ENCODE measurements around the gene MEIS2.

MEIS2 gene

DNA sequence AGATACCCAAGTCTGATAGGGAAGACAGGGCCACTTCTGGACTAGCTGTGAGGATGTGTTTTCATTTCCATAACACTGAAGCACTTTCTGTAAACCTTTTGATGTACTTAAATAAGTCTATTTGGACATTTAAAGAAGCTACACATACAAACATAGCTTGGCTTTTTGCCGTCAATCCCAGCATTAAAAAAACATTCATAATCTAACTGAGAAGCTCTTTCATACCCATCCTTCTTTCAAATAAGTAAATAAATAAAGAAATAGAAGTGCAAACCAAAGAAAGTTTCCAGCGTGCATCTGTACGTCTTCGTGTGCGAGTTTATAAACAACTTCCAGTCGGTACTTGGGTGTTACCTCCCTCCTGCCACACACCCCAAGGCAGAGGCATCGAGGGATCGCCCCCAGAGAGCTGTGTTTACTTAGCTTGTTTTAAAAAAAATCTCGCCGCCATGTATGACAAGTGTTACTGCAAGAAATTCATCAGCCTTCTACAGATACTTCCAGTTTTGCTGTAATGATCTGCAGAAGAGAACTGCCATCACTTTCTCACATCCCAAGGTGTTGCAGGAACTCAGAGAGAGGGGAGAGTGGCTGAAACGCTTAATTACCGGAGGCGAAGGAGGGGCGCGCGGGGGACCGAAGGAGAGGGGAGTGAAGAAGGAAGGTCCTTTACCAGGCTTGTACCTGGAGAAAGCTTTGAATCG, 9.0 kb upstream of the MEIS2 start:
- no peaks in the 10 kb centered on the region for H3K36me3 Mint-ChIP-seq (ENCODE audit: insufficient read depth)
- peaks cover 5% of the 10 kb centered on the region for H3K9me3 Mint-ChIP-seq
- no peak overlapping the region for H3K4me3 Mint-ChIP-seq
- no peak overlapping the region for H3K27ac Mint-ChIP-seq (ENCODE audit: low read depth)
- H3K27me3 Mint-ChIP-seq: peaks cover 100% of the 10 kb centered on the region
- H3K4me1 Mint-ChIP-seq: peaks cover 9% of the 10 kb centered on the region
- no peak for DNase-seq (ENCODE audit: low spot score in 2 of 2)
- ATAC-seq (replicated peaks; ENCODE audit: extremely low read depth, poor library complexity, severe bottlenecking): no peak

DNA sequence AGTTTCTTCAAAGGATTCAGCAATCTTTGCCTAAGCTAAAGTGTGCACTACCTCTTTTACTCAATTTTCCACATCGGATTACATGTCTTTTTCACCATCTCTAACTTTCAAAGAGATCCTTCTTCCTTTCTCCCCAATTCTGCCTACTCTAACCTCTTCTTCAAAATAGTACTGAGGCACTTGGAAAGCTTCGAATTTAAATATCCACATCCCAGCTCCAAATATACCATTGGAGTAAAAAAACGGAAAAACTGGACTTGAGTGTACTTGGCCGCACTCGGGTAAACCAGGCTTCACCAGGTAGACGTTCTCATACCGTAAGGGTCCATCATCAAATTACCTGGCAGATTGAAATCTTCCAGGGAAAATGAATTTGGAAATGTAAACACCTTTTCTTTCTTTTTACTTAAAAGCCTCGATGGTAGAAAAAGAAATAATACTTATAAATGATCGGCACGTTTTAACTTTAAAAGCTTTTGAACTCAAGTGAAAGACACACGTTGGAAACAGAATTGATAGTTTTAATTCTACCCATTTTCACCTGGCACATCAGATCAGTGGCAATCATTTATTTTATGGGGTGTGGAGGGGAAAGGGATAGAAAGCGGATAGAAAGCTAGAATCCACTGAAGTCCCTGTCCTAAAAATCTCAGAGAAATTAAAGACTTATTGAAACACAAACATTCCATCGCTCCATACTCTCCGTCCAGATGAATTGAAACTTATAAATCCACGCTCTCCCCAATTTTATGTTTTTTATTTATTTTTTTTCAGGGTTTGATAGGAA, 8.2 kb upstream of the MEIS2 start:
- ATAC-seq (replicated peaks; ENCODE audit: extremely low read depth, poor library complexity, severe bottlenecking) (no peak), DNase-seq (ENCODE audit: low spot score in 2 of 2) (no peak)
- Mint-ChIP-seq H3K4me1 (peaks cover 9% of the 10 kb centered on the region), H3K9me3 (peaks cover 5% of the 10 kb centered on the region), H3K36me3 (ENCODE audit: insufficient read depth) (no peaks in the 10 kb centered on the region), H3K4me3 (no peak overlapping the region), H3K27ac (ENCODE audit: low read depth) (no peak overlapping the region), H3K27me3 (peaks cover 100% of the 10 kb centered on the region)

DNA sequence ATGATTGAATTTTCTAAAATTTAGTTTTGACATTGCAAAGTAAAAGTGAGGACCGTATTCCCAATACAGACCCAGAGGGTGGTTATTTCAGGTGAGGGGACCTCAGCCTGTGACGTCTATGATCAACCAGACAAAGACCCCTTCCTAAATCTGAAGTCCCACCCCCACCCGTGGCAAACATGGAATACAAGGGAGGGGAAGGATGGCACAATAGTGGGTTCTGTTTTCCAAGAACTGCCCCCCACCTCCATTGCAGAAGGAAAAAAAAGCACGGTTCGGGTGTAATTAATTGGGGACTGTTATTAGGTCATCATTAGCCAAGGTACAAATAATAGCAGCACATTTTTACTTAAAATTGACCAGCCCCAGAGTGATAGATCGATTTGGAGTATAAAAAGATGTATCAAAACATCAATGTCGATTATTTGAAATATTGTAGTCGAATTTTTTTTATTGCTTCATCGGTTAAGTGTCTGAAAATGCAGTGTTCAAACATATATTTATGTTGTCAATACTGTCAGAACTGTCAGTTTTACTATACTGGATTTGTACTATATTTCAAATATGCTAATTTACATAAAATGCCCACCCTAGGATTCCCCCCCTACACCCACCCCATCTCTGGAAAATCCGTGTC, 7.5 kb upstream of the MEIS2 start:
- peaks cover 9% of the 10 kb centered on the region for H3K4me1 Mint-ChIP-seq
- no peak overlapping the region for H3K27ac Mint-ChIP-seq (ENCODE audit: low read depth)
- peaks cover 98% of the 10 kb centered on the region for H3K27me3 Mint-ChIP-seq
- ATAC-seq (replicated peaks; ENCODE audit: extremely low read depth, poor library complexity, severe bottlenecking) (no peak), DNase-seq (ENCODE audit: low spot score in 2 of 2) (no peak)
- peaks cover 5% of the 10 kb centered on the region for H3K9me3 Mint-ChIP-seq
- H3K4me3 Mint-ChIP-seq: no peak overlapping the region
- no peaks in the 10 kb centered on the region for H3K36me3 Mint-ChIP-seq (ENCODE audit: insufficient read depth)

DNA sequence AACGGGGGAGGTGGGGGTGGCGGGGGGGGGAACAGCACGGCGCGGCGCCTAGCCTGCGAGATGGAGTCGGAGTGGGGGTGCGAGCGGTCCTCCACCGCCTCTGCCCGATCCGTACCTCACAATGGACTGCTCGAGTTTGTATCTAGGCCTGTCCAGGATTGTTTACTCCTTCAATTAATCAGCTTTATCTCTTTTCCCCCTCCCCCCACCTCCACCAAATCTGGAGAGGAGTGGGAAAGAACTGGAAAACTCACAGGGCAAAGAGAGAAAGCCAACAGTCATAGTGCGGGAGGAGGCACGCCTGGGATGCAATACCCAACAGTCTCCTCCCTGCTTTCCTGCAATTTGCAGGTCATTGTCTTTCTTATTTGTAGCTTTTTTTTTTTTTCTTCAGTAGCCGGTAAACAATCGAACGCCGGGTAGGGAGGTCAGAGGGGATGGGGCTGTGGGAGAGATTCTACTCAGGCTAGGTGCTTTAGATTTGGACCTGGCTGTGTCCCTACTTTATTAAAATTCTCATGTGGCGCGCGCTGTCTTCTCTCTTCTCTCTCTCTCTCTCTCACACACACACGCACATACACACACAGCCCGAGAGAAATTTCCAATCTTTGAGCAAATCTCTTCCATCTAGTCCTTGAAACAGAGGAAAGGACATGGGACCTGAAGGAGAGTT, 6.9 kb upstream of the MEIS2 start:
- Mint-ChIP-seq H3K4me1 (peaks cover 13% of the 10 kb centered on the region), H3K4me3 (no peak overlapping the region), H3K36me3 (ENCODE audit: insufficient read depth) (no peaks in the 10 kb centered on the region), H3K9me3 (peaks cover 9% of the 10 kb centered on the region), H3K27ac (ENCODE audit: low read depth) (no peak overlapping the region), H3K27me3 (peaks cover 98% of the 10 kb centered on the region)
- no peak for DNase-seq (ENCODE audit: low spot score in 2 of 2)
- ATAC-seq (replicated peaks; ENCODE audit: extremely low read depth, poor library complexity, severe bottlenecking): no peak

DNA sequence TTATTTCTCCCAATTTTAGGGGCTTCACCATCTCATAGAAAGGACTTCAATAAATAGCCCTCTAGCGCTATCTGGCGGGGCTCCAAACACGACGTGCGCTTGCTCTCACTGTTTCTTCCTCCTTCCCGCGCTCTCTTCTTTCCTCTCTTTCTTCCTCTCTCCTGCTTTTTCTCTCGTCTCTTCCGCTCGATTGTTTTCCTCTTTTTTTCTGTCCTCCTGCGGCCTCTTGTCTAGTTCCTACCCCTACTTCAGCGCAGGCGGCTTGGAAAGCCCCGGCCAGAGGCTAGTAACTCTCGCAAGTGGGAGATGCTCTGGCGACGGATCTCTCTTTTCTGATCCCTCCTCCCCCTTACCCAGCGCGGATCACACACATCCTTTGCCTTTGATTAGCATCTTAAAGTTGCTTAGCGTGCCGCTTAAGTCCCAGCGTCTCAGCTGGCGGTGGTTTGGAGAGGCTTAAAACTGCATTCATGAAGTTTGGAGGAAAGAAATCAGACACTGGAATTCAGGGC, 6.2 kb upstream of the MEIS2 start:
- H3K9me3 Mint-ChIP-seq: peaks cover 12% of the 10 kb centered on the region

DNA sequence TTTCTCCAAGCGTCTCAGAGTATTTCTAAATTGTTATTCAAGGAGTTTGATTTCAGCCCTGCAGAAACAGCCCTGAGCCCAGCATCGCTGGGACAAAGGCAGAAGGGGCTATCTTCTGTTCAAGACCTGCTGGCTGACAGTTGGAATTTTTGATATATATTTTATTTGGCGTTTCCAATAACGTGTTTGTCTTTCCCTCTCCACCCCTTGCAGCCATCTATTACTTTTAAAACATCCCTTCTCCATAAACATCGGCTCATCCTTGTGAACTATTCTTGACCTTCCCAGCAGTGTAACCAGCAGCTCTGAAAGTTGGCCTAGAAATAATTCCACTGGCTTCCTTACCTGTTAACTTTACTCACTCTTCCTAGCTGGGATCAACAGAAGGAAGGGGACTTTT, 5.5 kb upstream of the MEIS2 start:
- ATAC-seq (replicated peaks; ENCODE audit: extremely low read depth, poor library complexity, severe bottlenecking): no peak
- H3K4me1 Mint-ChIP-seq: peaks cover 18% of the 10 kb centered on the region
- H3K9me3 Mint-ChIP-seq: peaks cover 12% of the 10 kb centered on the region
- DNase-seq (ENCODE audit: low spot score in 2 of 2): no peak
- peaks cover 97% of the 10 kb centered on the region for H3K27me3 Mint-ChIP-seq
- H3K36me3 Mint-ChIP-seq (ENCODE audit: insufficient read depth): peaks cover 3% of the 10 kb centered on the region
- H3K27ac Mint-ChIP-seq (ENCODE audit: low read depth): no peak overlapping the region
- H3K4me3 Mint-ChIP-seq: no peak overlapping the region

More for the DNA sequence above, 6.2 kb upstream of the MEIS2 start:
- Mint-ChIP-seq H3K27me3 (peaks cover 97% of the 10 kb centered on the region), H3K27ac (ENCODE audit: low read depth) (no peak overlapping the region), H3K4me3 (no peak overlapping the region), H3K4me1 (peaks cover 18% of the 10 kb centered on the region), H3K36me3 (ENCODE audit: insufficient read depth) (no peaks in the 10 kb centered on the region)
- ATAC-seq (replicated peaks; ENCODE audit: extremely low read depth, poor library complexity, severe bottlenecking): no peak
- no peak for DNase-seq (ENCODE audit: low spot score in 2 of 2)

DNA sequence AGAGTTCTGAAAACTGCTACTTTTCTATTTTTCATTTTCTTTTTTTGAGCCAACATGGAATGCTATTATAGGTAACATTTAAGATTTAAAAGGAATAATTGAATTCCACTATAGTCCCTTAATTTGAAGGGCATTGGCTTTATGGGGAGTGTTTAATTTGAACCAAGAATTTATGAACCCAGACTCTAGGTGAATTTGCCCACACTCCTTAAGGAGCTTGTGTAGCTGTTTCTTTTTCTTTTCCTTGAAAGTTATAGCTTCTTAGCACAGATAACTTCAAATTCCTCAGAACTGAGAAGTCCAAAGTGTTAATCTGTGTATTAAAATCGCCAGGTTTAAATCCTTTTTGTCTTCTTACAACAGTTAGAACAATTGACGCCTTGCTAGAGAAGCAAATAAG, 4.7 kb upstream of the MEIS2 start:
- Mint-ChIP-seq H3K27me3 (peaks cover 97% of the 10 kb centered on the region), H3K27ac (ENCODE audit: low read depth) (no peak overlapping the region), H3K36me3 (ENCODE audit: insufficient read depth) (peaks cover 6% of the 10 kb centered on the region), H3K4me3 (no peak overlapping the region), H3K9me3 (peaks cover 12% of the 10 kb centered on the region), H3K4me1 (peaks cover 25% of the 10 kb centered on the region)
- ATAC-seq (replicated peaks; ENCODE audit: extremely low read depth, poor library complexity, severe bottlenecking) (no peak), DNase-seq (ENCODE audit: low spot score in 2 of 2) (no peak)

DNA sequence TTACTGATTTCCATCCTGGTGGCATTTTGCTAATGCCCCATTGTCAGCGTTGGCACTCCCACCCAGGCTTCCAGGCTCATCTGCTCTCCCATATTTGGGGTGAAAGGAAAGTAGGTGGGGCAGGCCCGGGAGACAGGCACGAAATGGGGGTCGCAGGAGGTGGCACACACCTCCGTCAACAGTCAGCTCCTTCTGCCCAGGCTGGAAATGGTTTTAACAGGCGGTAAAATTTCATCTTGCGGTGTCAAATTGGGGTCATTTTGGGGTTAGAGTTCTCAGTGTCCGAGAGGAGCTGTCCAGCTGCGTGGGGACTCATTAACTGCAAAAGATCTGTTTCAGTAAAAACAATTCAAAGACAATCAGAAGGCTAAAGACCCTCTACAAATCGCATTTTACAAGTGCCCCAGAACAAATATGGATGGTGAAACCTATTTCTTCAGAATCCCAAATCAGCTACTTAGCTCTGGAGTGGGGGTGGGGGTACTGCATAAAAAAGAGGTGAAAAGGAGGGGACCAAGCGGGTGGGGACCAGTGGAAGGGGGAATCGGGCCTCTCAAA, 4.2 kb upstream of the MEIS2 start:
- H3K9me3 Mint-ChIP-seq: peaks cover 12% of the 10 kb centered on the region
- no peak for DNase-seq (ENCODE audit: low spot score in 2 of 2)
- ATAC-seq (replicated peaks; ENCODE audit: extremely low read depth, poor library complexity, severe bottlenecking): no peak

DNA sequence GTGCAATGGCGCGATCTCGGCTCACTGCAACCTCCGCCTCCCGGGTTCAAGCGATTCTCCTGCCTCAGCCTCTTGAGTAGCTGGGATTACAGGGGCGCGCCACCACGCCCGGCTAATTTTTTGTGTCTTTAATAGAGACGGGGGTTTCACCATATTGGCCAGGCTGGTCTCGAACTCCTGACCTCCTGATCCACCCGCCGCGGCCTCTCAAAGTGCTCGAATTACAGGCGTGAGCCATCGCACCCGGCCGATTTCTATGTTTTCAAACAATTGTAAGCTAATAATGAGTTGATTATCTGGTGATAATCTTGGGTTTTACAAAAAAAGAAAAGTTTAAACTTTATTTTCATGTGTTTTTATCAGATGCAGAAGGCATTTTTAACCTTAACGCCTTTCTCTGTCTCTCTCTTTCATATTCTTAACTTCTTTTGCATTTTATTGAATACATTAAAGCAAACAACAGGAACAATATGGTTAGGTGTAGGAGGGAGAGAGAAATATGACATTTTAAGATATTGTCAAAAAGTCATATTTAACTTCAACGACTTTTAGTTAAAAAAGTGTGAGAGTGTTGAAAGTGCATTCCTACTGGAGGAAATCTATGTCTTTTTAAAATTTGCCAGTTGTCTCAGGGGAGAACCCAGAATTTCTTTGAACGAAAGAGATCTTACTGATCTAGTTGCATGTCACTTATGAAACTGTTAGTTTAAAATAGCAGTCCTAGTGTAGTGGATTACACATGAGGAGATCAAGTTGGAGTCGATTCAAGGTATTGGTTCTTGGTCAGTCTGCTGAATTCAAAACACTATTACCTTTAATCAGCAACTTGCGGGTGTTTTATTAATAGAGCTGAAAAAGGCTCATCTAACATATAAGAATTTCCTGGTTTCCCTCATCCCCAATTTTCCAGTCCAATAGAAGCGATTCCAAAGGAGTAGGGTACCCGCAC, 3.4 kb upstream of the MEIS2 start:
- H3K27ac Mint-ChIP-seq (ENCODE audit: low read depth): no peak overlapping the region
- H3K9me3 Mint-ChIP-seq: peaks cover 12% of the 10 kb centered on the region
- peaks cover 11% of the 10 kb centered on the region for H3K36me3 Mint-ChIP-seq (ENCODE audit: insufficient read depth)
- no peak for DNase-seq (ENCODE audit: low spot score in 2 of 2)
- H3K4me1 Mint-ChIP-seq: peaks cover 29% of the 10 kb centered on the region
- peaks cover 95% of the 10 kb centered on the region for H3K27me3 Mint-ChIP-seq
- no peak for ATAC-seq (replicated peaks; ENCODE audit: extremely low read depth, poor library complexity, severe bottlenecking)
- H3K4me3 Mint-ChIP-seq: no peak overlapping the region

More for the DNA sequence above, 4.2 kb upstream of the MEIS2 start:
- Mint-ChIP-seq H3K27ac (ENCODE audit: low read depth) (no peak overlapping the region), H3K4me1 (peaks cover 29% of the 10 kb centered on the region), H3K27me3 (peaks cover 97% of the 10 kb centered on the region), H3K36me3 (ENCODE audit: insufficient read depth) (peaks cover 8% of the 10 kb centered on the region), H3K4me3 (no peak overlapping the region)

DNA sequence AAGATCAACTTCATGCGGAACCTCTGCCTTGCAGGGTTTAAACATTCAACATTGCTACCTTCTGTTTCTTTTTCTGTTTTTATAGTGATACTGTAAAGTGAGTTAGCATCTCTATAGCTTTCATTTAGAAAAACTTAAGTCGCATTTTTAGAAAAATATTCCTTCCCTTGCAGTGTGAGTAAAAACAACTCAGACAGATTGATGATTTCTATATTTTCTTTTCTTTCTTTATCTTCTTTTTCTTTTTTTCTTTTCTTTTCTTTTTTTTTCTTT, 2.8 kb upstream of the MEIS2 start:
- Mint-ChIP-seq H3K4me1 (peaks cover 35% of the 10 kb centered on the region), H3K27me3 (peaks cover 95% of the 10 kb centered on the region), H3K36me3 (ENCODE audit: insufficient read depth) (peaks cover 13% of the 10 kb centered on the region), H3K4me3 (no peak overlapping the region), H3K27ac (ENCODE audit: low read depth) (no peak overlapping the region), H3K9me3 (peaks cover 12% of the 10 kb centered on the region)
- DNase-seq (ENCODE audit: low spot score in 2 of 2): no peak
- ATAC-seq (replicated peaks; ENCODE audit: extremely low read depth, poor library complexity, severe bottlenecking): no peak

DNA sequence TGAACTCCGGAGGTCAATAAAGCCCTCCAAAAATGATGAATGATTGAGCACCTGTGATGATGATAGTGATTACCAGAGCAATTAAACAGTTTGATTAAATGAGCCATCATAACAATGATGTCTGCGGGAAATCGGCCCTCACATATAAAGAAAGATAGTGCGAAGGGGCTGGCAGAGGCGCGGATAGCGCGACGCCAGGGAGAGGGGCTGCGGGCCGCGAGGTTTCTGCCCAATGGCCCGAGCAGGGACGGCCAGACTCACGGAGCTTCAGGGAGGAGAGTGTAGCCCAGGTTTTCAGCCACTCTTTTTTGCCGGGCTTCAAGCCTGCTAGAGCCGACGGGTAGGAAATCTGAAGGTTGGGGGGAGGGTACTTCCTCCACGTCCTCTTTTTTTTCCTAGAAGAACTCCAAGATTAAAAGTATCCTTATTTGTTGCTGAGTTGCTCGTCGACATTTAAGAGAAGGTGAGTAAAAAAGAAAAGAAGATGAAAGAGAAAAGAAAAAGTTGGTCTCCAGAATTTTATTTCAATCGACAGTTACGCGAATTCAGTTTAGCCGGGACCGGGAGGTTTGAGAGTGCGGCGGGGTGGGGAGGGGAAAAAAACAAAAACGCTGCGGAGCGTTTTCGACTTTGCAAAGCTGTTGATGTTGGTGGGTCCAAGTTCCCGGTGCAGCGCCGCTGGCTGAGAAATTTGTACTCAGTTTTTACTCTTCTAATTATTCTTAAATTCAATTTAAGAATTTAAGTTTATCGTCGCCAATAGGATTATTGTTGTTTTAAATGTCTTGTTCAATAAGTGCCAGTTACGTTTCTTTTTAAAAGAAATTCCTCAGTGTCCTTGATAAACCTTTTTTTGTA, 2.2 kb upstream of the MEIS2 start:
- H3K4me1 Mint-ChIP-seq: peaks cover 39% of the 10 kb centered on the region
- peaks cover 10% of the 10 kb centered on the region for H3K9me3 Mint-ChIP-seq
- no peak overlapping the region for H3K27ac Mint-ChIP-seq (ENCODE audit: low read depth)
- no peak overlapping the region for H3K4me3 Mint-ChIP-seq
- H3K27me3 Mint-ChIP-seq: peaks cover 95% of the 10 kb centered on the region
- ATAC-seq (replicated peaks; ENCODE audit: extremely low read depth, poor library complexity, severe bottlenecking): no peak
- peaks cover 13% of the 10 kb centered on the region for H3K36me3 Mint-ChIP-seq (ENCODE audit: insufficient read depth)
- no peak for DNase-seq (ENCODE audit: low spot score in 2 of 2)

Data from central memory CD8-positive, alpha-beta T cell (primary cell).